ENCODE data around the gene VIM.

The VIM gene

DNA sequence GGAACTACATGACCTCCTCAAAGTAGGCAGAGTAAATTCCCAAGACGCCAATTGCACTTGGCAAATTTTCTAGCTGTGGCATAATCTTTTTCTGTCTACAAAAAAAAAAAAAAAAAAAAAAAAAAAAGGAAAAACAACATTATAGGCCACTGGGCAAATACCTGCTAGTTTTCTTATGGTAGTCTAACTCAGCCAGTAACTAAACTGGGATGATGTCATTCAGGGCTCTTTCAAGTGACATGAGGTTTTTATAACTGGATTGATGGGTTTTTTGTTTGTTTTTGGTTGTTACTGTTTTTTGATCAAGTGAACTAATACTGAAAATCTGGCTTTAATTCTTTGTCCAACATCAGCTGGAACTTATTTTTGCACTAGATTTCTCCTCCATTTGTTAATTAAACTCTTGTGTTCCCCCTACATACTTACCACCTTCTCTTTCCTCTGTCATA, 7.4 kb upstream of the VIM start (continued):
- 0 out of 2 replicates have a peak, but pooled peaks have one; percentile 22 for TF ChIP-seq SP7 (tag by site-specific recombination; IDR thresholded peaks at IDR 0.05)
- TF ChIP-seq, protein P1, sequence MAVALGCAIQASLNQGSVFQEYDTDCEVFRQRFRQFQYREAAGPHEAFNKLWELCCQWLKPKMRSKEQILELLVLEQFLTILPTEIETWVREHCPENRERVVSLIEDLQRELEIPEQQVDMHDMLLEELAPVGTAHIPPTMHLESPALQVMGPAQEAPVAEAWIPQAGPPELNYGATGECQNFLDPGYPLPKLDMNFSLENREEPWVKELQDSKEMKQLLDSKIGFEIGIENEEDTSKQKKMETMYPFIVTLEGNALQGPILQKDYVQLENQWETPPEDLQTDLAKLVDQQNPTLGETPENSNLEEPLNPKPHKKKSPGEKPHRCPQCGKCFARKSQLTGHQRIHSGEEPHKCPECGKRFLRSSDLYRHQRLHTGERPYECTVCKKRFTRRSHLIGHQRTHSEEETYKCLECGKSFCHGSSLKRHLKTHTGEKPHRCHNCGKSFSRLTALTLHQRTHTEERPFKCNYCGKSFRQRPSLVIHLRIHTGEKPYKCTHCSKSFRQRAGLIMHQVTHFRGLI (tag by site-specific recombination; IDR thresholded peaks at IDR 0.05), result peak; percentile 20; the same call in 1 of the 2 replicates
- TF ChIP-seq ZNF558 (tag by site-specific recombination; IDR thresholded peaks at IDR 0.05), result 0 out of 2 replicates have a peak, but pooled peaks have one; percentile 42
- no peak for TF ChIP-seq HOXD13 (CRISPR knock-in tag; IDR thresholded peaks at IDR 0.05; ENCODE audit: borderline replicate concordance)
- TF ChIP-seq, protein P2, sequence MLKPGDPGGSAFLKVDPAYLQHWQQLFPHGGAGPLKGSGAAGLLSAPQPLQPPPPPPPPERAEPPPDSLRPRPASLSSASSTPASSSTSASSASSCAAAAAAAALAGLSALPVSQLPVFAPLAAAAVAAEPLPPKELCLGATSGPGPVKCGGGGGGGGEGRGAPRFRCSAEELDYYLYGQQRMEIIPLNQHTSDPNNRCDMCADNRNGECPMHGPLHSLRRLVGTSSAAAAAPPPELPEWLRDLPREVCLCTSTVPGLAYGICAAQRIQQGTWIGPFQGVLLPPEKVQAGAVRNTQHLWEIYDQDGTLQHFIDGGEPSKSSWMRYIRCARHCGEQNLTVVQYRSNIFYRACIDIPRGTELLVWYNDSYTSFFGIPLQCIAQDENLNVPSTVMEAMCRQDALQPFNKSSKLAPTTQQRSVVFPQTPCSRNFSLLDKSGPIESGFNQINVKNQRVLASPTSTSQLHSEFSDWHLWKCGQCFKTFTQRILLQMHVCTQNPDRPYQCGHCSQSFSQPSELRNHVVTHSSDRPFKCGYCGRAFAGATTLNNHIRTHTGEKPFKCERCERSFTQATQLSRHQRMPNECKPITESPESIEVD (tag by site-specific recombination; IDR thresholded peaks at IDR 0.05), result peak; percentile 99
- TF ChIP-seq ZNF426 (tag by site-specific recombination; IDR thresholded peaks at IDR 0.05), result no peak
- TF ChIP-seq ZEB2 (tag by site-specific recombination; IDR thresholded peaks at IDR 0.05), result peak; percentile 83; the same call in 1 of the 2 replicates
- peak; percentile 24; the same call in 1 of the 2 replicates for TF ChIP-seq ZNF391 (tag by site-specific recombination; IDR thresholded peaks at IDR 0.05; ENCODE audit: borderline replicate concordance, low read depth)
- TF ChIP-seq, protein P3, sequence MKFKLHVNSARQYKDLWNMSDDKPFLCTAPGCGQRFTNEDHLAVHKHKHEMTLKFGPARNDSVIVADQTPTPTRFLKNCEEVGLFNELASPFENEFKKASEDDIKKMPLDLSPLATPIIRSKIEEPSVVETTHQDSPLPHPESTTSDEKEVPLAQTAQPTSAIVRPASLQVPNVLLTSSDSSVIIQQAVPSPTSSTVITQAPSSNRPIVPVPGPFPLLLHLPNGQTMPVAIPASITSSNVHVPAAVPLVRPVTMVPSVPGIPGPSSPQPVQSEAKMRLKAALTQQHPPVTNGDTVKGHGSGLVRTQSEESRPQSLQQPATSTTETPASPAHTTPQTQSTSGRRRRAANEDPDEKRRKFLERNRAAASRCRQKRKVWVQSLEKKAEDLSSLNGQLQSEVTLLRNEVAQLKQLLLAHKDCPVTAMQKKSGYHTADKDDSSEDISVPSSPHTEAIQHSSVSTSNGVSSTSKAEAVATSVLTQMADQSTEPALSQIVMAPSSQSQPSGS (tag by site-specific recombination; IDR thresholded peaks at IDR 0.05; ENCODE audit: low read depth), result peak; percentile 96
- TF ChIP-seq, protein P4, sequence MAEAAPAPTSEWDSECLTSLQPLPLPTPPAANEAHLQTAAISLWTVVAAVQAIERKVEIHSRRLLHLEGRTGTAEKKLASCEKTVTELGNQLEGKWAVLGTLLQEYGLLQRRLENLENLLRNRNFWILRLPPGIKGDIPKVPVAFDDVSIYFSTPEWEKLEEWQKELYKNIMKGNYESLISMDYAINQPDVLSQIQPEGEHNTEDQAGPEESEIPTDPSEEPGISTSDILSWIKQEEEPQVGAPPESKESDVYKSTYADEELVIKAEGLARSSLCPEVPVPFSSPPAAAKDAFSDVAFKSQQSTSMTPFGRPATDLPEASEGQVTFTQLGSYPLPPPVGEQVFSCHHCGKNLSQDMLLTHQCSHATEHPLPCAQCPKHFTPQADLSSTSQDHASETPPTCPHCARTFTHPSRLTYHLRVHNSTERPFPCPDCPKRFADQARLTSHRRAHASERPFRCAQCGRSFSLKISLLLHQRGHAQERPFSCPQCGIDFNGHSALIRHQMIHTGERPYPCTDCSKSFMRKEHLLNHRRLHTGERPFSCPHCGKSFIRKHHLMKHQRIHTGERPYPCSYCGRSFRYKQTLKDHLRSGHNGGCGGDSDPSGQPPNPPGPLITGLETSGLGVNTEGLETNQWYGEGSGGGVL (tag by site-specific recombination; IDR thresholded peaks at IDR 0.05), result 0 out of 2 replicates have a peak, but pooled peaks have one; percentile 6
- peak; percentile 77 for TF ChIP-seq ZBTB21 (tag by site-specific recombination; IDR thresholded peaks at IDR 0.05)
- TF ChIP-seq WT1 (tag by site-specific recombination; IDR thresholded peaks at IDR 0.05), result no peak; the same call in 1 of the 2 replicates
- peak; percentile 46 for TF ChIP-seq KLF8 (tag by site-specific recombination; IDR thresholded peaks at IDR 0.05)
- TF ChIP-seq ZNF629 (tag by site-specific recombination; IDR thresholded peaks at IDR 0.05), result peak; percentile 87
- TF ChIP-seq ZSCAN23 (tag by site-specific recombination; IDR thresholded peaks at IDR 0.05), result peak; percentile 36; the same call in 1 of the 2 replicates
- TF ChIP-seq ZNF366 (tag by site-specific recombination; conservative IDR thresholded peaks at IDR 0.05), result peak; percentile 73
- no peak for TF ChIP-seq ZNF48 (tag by site-specific recombination; IDR thresholded peaks at IDR 0.05)
- no peak for TF ChIP-seq ZNF23 (tag by site-specific recombination; IDR thresholded peaks at IDR 0.05; ENCODE audit: borderline replicate concordance)
- TF ChIP-seq, protein P5, sequence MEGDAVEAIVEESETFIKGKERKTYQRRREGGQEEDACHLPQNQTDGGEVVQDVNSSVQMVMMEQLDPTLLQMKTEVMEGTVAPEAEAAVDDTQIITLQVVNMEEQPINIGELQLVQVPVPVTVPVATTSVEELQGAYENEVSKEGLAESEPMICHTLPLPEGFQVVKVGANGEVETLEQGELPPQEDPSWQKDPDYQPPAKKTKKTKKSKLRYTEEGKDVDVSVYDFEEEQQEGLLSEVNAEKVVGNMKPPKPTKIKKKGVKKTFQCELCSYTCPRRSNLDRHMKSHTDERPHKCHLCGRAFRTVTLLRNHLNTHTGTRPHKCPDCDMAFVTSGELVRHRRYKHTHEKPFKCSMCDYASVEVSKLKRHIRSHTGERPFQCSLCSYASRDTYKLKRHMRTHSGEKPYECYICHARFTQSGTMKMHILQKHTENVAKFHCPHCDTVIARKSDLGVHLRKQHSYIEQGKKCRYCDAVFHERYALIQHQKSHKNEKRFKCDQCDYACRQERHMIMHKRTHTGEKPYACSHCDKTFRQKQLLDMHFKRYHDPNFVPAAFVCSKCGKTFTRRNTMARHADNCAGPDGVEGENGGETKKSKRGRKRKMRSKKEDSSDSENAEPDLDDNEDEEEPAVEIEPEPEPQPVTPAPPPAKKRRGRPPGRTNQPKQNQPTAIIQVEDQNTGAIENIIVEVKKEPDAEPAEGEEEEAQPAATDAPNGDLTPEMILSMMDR (tag by site-specific recombination; IDR thresholded peaks at IDR 0.05), result no peak
- TF ChIP-seq ZNF335 (tag by site-specific recombination; conservative IDR thresholded peaks at IDR 0.05), result peak; percentile 49; the same call in 1 of the 2 replicates
- TF ChIP-seq ZNF843 (tag by site-specific recombination; IDR thresholded peaks at IDR 0.05), result peak; percentile 60; the same call in 1 of the 2 replicates
- 0 out of 2 replicates have a peak, but pooled peaks have one; percentile 63 for TF ChIP-seq GFI1B (tag by site-specific recombination; IDR thresholded peaks at IDR 0.05)
- TF ChIP-seq OSR2 (tag by site-specific recombination; IDR thresholded peaks at IDR 0.05), result peak; percentile 89
- TF ChIP-seq, protein P6, sequence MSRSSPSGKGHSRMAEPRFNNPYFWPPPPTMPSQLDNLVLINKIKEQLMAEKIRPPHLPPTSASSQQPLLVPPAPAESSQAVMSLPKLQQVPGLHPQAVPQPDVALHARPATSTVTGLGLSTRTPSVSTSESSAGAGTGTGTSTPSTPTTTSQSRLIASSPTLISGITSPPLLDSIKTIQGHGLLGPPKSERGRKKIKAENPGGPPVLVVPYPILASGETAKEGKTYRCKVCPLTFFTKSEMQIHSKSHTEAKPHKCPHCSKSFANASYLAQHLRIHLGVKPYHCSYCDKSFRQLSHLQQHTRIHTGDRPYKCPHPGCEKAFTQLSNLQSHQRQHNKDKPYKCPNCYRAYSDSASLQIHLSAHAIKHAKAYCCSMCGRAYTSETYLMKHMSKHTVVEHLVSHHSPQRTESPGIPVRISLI (tag by site-specific recombination; IDR thresholded peaks at IDR 0.05), result peak; percentile 90
- TF ChIP-seq ZNF664 (tag by site-specific recombination; IDR thresholded peaks at IDR 0.05), result peak; percentile 96
- TF ChIP-seq ZNF112 (tag by site-specific recombination; IDR thresholded peaks at IDR 0.05), result no peak
- TF ChIP-seq ZNF324 (tag by site-specific recombination; IDR thresholded peaks at IDR 0.05), result peak; percentile 51
- TF ChIP-seq, protein P7, sequence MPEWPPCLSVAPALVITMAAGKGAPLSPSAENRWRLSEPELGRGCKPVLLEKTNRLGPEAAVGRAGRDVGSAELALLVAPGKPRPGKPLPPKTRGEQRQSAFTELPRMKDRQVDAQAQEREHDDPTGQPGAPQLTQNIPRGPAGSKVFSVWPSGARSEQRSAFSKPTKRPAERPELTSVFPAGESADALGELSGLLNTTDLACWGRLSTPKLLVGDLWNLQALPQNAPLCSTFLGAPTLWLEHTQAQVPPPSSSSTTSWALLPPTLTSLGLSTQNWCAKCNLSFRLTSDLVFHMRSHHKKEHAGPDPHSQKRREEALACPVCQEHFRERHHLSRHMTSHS (tag by site-specific recombination; IDR thresholded peaks at IDR 0.05), result no peak
- peak; percentile 24; the same call in 1 of the 2 replicates for TF ChIP-seq ZNF394 (tag by site-specific recombination; IDR thresholded peaks at IDR 0.05; ENCODE audit: borderline replicate concordance)

Data from HEK293 (cell line).